Measurements from ENCODE around the gene HEATR5B.

DNA sequence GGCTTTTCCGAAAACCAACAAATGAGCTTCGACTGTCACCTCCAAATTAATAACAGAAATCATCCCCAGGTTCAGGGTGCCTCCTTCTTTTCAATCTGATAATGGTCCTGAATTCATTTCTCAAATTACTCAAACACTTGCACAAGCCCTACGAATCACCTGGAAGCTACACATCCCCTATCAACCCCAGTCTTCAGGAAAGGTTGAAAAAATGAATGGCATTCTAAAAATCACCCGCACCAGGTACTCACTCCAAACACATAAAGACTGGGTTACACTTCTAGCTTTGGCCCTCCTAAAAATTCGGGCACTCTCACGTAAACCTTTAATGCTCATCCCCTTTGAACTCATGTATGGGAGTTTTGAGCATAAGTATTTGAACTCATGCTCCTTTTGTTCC lies 48.7 kb upstream of the HEATR5B start:
- TF ChIP-seq, protein P1, sequence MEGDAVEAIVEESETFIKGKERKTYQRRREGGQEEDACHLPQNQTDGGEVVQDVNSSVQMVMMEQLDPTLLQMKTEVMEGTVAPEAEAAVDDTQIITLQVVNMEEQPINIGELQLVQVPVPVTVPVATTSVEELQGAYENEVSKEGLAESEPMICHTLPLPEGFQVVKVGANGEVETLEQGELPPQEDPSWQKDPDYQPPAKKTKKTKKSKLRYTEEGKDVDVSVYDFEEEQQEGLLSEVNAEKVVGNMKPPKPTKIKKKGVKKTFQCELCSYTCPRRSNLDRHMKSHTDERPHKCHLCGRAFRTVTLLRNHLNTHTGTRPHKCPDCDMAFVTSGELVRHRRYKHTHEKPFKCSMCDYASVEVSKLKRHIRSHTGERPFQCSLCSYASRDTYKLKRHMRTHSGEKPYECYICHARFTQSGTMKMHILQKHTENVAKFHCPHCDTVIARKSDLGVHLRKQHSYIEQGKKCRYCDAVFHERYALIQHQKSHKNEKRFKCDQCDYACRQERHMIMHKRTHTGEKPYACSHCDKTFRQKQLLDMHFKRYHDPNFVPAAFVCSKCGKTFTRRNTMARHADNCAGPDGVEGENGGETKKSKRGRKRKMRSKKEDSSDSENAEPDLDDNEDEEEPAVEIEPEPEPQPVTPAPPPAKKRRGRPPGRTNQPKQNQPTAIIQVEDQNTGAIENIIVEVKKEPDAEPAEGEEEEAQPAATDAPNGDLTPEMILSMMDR (IDR thresholded peaks at IDR 0.05) = no peak
- TF ChIP-seq POLR2A (IDR thresholded peaks at IDR 0.05) = no peak
